ENCODE data around the gene CRB1.
"Not testable (repeated sequence)": the region's sequence is repeated elsewhere in the genome, so short reads cannot be mapped to it uniquely, and the experiment has no call there.

CRB1 gene

DNA sequence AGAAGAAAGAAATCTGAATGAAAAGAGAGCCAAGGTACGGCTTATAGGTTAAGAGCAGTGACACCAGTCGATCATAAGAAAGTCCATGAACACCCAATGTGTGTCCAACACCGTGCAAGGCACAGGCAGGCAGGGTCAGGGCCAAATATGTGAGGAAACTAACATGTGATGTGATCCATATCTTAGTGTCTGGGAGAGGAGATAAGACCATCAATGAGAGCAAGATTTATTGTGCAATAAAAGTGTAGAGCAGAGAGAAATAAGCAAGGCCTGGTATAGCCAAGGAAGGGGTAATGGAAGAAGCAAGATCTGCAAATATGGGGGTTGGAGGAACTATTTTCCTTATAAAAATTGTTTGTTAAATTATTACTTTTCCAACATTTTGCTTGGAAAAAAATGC lies 198.8 kb downstream of the CRB1 start:
- no peak for DNase-seq

DNA sequence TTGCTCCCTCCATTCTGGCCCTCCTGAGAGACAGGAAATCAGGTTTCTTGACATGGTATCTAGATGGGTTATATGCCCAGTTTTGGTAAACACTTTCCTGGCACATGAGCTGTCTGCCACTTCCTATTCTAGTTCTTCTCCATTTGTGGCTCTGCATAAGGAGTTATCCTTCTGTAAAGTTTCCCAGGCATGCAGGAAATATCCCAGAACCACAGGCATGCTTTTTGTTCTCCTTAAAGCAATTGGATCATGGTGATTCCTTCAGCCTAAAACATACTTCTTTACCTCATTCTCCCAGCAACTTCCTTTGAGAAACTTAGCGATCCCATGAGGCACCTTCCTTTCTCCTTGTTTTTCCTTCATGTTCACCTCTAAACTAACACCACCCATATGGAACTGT lies 199.8 kb downstream of the CRB1 start:
- DNase-seq = no peak

DNA sequence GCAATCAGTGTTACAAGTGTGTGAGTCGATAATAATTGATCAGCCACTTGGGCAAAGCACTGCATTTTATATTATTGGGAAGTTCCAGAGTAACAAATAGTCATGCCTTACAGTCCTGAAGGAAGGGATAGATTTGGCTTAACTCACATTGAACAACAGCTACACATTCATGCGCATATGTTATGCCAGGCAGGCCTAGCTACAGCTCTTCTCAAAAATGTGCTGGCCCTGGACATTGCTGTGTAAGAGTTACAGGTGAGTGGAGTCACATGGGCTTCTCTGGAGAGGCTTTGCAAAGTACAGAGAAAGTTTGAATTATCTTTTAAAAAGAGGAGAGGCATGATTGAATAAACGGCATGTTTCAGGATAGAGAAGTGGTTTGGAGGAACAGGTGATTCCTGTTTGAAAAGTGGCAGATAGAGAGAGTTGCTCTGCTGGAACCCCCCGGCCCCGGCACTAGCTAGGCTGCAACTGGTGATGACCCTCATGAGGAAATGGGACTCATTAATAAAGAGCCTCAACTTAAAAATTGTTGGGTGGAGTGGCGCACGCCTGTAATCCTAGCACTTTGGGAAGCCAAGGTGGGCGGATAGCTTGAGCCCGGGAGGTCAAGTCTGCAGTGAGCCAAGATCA lies 200.6 kb downstream of the CRB1 start:
- DNase-seq = no peak

DNA sequence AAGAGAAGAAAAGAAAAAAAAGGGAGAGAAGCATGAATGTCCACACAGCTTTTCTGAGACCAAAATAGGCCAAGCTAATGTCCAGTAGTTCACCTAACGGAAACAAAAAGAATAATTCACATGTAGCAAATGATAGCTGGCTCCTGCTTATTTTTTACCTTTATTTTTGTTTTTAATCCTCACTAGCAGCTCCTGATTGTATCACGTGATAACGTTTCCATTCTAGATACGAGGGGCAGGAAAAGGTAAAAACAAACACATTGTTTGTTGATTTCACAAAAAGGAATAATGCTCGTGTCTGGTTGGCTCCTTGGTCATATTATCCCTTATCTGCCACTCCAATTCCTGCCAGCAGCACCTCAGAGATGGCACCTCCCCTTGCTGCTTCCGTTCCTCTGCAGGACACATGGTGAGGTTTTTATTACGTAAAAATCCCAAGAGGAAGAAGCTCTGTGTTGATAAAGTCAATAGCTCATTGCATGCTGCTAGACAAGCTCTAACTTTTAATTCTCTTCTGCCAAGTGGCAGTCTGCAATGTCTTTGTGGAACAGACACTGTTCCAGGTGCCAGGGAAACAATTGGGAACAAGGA lies 201.7 kb downstream of the CRB1 start:
- DNase-seq = no peak

DNA sequence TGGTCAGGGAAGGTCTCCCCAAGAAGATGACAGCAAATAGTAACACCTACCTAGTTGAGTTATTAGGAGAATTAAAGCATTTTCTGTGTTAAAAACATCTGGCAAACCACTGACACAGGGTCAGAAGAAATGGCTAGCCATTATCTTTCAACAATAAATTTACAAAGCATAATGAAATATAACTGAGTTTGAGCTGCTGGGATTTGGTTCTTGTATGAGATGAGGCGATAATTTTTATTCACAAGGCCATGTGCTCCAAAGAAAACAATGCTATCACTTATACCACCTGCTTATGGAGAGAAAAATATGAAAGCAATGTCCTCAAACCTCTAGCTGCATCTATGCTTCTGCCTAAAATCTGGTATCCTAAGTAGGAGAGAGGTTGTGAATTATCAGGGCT lies 202.3 kb downstream of the CRB1 start:
- no peak for DNase-seq

DNA sequence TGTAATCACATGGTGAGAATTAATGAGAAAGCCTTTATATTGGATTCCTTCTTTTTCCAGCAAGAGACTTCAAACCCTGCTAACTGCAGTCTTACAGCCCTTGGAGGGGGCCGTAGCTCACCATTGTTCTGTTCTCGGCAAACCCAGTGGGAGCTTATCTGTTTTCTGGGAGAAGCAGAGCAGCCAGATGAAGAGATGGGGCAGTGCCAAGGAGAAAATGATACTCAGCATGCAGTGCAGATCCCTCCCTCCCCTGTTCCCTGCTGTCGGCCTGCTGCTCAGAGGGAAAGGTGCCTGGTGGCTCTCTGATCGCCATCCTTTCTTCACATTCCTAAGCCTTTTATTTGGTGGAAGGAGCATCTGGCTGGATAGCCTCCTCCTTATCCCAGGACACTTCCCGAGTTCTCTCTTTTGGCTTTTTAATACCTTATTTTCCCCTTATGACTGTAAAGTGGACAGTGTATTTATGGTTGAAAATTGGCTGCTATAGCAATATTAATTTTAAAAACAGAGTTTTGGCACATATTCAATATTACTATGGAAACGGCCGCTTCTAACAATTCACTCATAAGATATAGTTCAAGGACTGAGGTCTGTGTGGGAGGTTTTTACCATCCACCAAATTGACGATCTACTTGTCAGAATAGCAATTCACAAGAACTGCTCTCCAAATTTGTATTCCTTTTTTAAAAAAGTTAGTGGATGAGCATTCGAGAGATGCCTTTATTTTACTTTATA lies 203.4 kb downstream of the CRB1 start:
- DNase-seq = no peak

DNA sequence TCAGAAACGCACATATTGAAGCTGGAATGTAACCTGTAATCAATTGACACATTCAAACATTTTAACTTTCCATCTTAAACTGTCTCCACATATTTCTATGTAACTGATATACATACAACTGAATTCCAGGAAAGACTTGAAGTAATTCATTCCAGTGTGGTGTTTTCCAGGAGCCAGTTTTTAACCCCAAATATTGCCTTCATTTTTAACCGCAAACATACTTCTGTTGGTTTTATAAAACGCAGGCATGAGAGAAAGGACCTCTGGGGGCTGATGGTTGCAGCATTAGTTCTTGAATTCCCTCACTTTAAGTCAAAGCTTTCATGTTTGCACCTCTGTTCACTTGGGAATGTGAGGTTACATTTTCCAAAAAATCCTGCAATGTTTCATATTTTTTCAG lies 204.1 kb downstream of the CRB1 start:
- DNase-seq = no peak

DNA sequence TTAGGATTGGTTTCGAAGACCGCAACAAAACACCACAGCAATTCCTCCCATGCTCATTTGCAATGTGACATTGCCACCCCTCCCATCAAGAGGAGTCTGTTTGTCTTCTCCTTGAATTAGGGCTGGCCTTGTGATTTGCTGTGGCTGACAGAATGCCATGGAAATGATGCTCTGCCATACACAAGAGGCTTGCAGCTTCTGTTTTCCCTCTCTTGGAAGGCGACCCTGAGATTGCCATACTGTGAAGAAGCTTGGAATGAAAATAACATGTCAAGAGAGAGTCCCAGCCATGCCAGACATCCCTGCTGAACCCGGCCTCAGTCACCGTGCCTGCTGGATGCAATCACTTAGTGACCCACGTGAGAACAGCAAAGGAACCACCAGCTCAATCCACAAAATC lies 212.4 kb downstream of the CRB1 start:
- no peak for DNase-seq

DNA sequence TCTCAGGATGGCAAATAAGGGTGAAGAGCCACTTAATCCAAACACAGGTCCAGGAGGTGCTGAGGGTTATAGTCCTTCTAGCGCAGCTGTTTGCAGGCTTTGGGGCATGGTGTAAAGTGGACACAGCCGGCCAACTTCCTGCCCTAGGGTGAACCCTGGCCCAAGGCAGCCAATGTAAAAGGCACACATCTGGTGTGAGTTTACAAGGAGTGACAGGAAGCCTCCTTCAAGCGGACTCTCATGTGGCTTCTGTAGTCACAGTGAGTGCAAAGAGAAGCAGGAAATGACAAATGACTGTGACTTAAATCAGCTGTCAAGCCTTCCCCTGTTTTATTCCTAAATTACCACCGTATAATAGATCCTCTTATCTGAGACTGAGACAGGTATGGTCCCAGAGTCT lies 213.0 kb downstream of the CRB1 start:
- no peak for DNase-seq

DNA sequence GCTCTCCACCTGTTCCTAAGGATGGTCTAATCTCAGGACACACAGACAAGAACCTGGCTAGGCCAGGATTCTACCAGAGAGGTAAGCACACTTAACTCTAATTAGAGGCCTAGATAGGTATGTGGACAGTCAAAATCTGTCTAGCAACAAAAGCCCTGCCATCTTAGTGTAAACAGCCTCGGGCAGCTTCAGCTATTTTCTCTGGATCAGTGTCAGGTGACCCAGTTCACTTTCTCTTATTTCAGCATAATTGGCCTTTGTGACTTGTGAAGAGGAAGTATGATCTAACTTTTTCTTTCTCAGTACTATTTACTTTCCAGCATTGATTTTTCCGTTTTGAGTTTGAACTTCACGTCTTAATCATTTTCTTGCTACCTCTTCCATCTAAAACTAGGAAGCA lies 217.7 kb downstream of the CRB1 start:
- DNase-seq = no peak

DNA sequence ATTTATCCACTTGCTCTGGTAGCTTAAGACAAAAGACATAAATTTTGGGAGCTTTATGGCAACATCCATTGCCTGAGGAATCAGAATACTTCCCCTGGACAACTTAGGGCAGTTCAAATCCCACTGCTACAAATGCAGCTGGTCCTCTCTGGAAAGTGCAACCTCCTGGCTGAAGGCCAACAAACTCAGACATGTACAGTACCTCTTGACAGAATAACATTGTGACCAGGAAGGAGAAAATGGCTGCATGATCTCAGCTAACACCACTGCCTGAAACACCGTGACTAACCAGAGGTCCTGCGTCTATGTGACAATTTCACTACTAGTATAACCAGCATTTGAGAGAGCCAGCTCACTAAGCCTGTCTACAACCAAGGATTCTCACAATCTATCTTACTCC lies 218.9 kb downstream of the CRB1 start:
- no peak for DNase-seq

DNA sequence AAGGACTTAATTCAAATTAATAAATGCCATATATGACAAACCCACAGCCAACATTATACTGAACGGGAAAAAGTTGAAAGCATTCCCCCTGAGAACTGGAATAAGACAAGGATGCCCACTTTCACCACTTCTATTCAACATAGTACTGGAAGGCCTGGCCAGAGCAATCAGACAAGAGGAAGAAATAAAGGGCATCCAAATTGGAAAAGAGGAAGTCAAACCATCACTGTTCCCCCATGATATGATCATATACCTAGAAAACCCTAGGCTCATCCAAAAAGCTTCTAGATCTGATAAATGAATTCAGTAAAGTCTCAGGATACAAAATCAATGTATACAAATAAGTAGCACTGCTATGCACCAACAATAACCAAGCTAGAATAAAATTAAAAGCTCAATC lies 223.5 kb downstream of the CRB1 start:
- not testable (repeated sequence) for DNase-seq

DNA sequence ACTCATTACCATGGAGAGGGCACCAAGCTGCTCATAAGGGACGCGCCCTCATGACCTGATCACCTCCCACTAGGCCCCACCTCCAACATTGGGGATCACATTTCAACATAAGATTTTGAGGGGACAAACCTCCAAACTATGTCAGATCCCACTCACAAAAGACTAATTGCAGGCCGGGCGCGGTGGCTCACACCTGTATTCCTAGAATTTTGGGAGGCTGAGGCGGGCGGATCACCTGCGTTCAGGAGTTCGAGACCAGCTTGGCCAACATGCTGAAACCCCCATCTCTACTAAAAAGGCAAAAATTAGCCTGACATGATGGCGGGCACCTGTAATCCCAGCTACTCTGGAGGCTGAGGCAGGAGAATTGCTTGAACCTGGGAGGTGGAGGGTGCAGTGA lies 228.7 kb downstream of the CRB1 start:
- DNase-seq = no peak

DNA sequence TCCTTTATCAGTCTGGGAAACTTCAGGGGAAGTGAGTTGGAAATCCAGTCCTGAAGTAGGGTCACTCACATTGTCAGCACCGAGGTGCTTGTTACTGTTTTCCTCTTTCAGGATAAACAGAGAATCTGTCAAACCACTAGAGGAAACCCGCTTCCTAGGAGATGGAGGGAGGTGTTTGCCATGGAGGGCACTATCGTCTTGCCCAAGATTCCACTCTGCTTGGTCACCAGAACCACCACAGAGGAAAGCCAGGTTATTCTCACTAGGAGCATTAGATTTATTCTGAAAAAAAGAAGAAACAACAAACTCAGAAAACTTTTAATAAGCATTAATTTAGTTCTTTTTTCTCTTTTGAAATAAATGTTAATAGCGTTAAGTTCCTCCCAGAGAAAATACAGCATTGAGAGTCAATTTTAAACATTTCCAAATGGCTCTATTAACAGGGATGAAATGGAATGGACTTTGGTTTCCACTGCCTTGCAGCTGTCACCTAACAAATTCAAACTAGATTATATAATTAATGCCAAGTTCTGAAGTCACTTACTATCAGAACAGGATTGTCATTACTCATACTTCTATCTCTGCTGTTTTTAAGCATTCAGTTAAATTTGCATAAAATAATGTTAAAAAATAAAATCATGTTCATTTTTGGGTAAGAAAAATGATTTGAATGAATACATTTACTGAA lies 242.8 kb downstream of the CRB1 start:
- DNase-seq = no peak

DNA sequence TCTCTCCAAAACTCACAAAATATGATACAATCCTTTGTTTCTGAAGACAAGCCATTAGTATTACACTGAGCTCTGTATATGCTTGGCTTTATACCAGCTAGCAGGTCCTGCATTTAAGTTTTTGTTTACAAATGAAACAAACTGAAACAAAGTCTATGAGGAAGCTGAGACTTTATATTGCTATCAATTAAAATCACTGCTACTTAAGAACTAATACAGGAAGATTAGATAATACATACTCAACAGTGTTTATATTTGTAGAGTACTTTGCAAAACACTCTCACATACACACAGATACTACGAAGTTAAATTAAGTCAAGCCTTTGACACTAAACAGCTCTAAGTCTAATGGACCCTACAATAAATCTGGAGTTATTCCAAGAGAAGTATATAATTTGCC lies 247.4 kb downstream of the CRB1 start:
- DNase-seq = no peak

DNA sequence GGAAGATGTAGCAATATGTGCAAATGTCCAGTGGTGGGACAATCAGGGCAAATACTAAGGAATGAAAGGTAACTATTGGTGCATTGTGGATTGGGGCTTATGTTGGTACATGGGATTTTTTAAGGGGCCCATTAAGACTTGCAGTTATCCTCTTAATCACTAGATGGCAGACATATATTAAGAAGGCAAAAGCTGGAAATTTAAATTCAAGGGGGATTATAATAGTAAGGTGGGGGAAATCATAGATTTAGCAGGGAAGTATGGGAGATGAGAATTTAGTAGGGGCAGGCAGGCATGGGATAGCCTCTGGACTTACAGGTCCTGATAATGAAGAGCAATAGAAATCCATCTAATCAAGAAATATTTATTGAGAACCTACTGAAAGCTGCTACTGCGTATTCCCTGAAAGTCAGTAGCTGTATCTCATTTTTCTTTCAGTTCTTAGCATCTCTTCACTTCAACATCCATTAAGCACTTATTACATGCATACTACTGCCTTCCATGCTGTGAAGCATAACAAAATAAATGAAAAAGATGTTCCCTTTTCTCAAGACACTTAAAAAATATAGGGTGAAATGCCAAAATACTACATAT lies 251.8 kb downstream of the CRB1 start:
- no peak for DNase-seq

DNA sequence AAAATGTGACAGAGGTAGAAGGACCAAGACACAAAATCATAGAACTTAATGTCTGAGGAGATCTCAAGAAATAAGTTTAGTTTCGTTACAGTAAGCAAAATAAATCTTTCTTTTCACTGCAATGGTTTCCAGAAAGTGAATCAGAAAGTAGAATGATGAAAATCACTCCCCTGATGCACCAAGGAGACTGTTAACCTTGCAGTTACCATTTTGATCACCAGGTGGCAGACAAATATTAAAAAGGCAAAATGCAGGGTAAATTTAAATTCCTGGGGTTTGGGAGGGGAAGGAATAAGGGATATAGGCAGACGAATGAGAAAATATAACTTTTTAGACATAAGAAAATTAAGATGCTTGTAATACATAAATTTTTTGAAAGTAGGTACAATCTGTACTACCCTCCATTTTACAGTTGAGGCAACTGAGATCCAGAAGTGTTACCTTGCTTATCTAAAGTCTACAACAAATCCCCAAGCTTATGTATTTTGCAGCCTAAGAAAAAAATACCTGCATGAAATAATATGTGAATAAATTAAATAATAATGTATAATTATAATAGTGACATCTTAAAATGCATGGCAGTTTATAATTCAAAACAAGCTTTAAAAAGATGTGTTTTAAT lies 253.2 kb downstream of the CRB1 start:
- no peak for DNase-seq

DNA sequence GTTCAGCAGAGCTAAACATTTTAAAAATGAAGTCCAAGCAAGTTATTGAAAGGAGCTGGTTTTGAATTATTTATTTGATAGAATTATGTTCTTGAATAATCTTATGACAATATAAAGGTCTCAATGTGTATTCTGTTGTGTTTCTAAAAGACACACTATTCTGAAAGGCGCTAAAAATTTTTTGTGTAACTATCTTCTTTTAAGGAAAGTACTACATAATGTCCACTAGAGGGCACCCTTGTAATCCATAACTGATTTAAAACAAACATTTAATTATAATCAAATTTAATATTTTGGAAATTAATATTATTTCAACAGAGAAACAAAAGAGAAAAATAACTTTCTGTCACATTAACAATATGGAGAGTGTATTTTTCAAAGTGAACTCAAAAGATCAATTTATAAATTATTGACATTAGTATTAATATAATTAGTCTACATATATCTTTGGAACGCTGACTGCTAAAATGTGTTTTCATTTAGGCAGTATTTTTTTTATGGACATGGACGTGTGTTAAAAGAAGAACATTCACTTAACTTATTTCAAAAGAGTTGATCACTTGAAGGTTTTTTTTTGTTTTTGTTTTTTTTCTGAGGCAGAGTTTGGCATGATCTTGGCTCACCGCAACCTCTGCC lies 258.8 kb downstream of the CRB1 start:
- no peak for DNase-seq
